ENCODE results near the gene AUTS2. TPM values are rescaled to one million over a fixed set of nuclear protein-coding genes. Genes with fewer than 3 reads are reported as not detected.

The AUTS2 gene
- total RNA-seq, 1 experiment from 2014 or later: 50.0 TPM

GRCh38 chr7:69920797-69921196 lies 322.5 kb downstream of the AUTS2 start (continued):
- TF ChIP-seq ARID4B (CRISPR knock-in tag; IDR thresholded peaks at IDR 0.05; ENCODE audit: borderline replicate concordance): no peak
- no peak for TF ChIP-seq RORB (CRISPR knock-in tag; IDR thresholded peaks at IDR 0.05)
- no peak for TF ChIP-seq ZNF671 (CRISPR knock-in tag; IDR thresholded peaks at IDR 0.05)
- no peak for TF ChIP-seq GRHL2 (CRISPR knock-in tag; IDR thresholded peaks at IDR 0.05; ENCODE audit: insufficient replicate concordance, severe bottlenecking)

GRCh38 chr7:69922026-69922803 lies 323.9 kb downstream of the AUTS2 start:
- Mint-ChIP-seq H3K9me3 (no peaks in the 10 kb centered on the region), H3K27ac (no peak overlapping the region), H3K4me1 (no peaks in the 10 kb centered on the region), H3K27me3 (ENCODE audit: low read depth) (no peaks in the 10 kb centered on the region), H3K4me3 (no peak overlapping the region), H3K36me3 (no peaks in the 10 kb centered on the region)
- ChIA-PET CTCF (no interaction called here), POLR2A (no interaction called here)
- ATAC-seq (no peak), DNase-seq (ENCODE audit: low spot score) (no peak)
- no peak for TF ChIP-seq NFYB (CRISPR knock-in tag; conservative IDR thresholded peaks at IDR 0.05; ENCODE audit: low read depth)
- TF ChIP-seq, protein P1, sequence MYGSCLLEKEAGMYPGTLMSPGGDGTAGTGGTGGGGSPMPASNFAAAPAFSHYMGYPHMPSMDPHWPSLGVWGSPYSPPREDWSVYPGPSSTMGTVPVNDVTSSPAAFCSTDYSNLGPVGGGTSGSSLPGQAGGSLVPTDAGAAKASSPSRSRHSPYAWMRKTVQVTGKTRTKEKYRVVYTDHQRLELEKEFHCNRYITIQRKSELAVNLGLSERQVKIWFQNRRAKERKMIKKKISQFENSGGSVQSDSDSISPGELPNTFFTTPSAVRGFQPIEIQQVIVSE (CRISPR knock-in tag; IDR thresholded peaks at IDR 0.05; ENCODE audit: borderline replicate concordance): no peak
- no peak for TF ChIP-seq ZNF416 (CRISPR knock-in tag; IDR thresholded peaks at IDR 0.05)
- TF ChIP-seq AFF4 (CRISPR knock-in tag; IDR thresholded peaks at IDR 0.05; ENCODE audit: borderline replicate concordance): no peak
- no peak for TF ChIP-seq NR3C1 (CRISPR knock-in tag; conservative IDR thresholded peaks at IDR 0.05; ENCODE audit: low read depth)
- TF ChIP-seq ZNF263 (CRISPR knock-in tag; IDR thresholded peaks at IDR 0.05; ENCODE audit: low read depth): no peak
- TF ChIP-seq, protein P2, sequence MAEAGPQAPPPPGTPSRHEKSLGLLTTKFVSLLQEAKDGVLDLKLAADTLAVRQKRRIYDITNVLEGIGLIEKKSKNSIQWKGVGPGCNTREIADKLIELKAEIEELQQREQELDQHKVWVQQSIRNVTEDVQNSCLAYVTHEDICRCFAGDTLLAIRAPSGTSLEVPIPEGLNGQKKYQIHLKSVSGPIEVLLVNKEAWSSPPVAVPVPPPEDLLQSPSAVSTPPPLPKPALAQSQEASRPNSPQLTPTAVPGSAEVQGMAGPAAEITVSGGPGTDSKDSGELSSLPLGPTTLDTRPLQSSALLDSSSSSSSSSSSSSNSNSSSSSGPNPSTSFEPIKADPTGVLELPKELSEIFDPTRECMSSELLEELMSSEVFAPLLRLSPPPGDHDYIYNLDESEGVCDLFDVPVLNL (CRISPR knock-in tag; IDR thresholded peaks at IDR 0.05; ENCODE audit: borderline replicate concordance, low read depth): no peak
- TF ChIP-seq EMX1 (CRISPR knock-in tag; IDR thresholded peaks at IDR 0.05): no peak
- no peak for TF ChIP-seq ARID4B (CRISPR knock-in tag; IDR thresholded peaks at IDR 0.05; ENCODE audit: borderline replicate concordance)
- TF ChIP-seq JUN (CRISPR knock-in tag; IDR thresholded peaks at IDR 0.05): no peak
- no peak for TF ChIP-seq SMAD3 (CRISPR knock-in tag; IDR thresholded peaks at IDR 0.05; ENCODE audit: borderline replicate concordance)
- TF ChIP-seq, protein P3, sequence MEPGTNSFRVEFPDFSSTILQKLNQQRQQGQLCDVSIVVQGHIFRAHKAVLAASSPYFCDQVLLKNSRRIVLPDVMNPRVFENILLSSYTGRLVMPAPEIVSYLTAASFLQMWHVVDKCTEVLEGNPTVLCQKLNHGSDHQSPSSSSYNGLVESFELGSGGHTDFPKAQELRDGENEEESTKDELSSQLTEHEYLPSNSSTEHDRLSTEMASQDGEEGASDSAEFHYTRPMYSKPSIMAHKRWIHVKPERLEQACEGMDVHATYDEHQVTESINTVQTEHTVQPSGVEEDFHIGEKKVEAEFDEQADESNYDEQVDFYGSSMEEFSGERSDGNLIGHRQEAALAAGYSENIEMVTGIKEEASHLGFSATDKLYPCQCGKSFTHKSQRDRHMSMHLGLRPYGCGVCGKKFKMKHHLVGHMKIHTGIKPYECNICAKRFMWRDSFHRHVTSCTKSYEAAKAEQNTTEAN (CRISPR knock-in tag; IDR thresholded peaks at IDR 0.05): no peak
- TF ChIP-seq SP1 (CRISPR knock-in tag; conservative IDR thresholded peaks at IDR 0.05): no peak
- no peak for TF ChIP-seq TP53 (CRISPR knock-in tag; IDR thresholded peaks at IDR 0.05)
